ENCODE data around the gene CYGB. TPM values are rescaled to one million over a fixed set of nuclear protein-coding genes. Genes with fewer than 3 reads are reported as not detected.

CYGB gene
- total and polyA plus RNA-seq, 9 of the 15 experiments (the other 6 are each of a cell fraction or from before 2014, with no cell fraction given), result 0.08 to 0.95 (median 0.18) TPM; not detected in 5

DNA sequence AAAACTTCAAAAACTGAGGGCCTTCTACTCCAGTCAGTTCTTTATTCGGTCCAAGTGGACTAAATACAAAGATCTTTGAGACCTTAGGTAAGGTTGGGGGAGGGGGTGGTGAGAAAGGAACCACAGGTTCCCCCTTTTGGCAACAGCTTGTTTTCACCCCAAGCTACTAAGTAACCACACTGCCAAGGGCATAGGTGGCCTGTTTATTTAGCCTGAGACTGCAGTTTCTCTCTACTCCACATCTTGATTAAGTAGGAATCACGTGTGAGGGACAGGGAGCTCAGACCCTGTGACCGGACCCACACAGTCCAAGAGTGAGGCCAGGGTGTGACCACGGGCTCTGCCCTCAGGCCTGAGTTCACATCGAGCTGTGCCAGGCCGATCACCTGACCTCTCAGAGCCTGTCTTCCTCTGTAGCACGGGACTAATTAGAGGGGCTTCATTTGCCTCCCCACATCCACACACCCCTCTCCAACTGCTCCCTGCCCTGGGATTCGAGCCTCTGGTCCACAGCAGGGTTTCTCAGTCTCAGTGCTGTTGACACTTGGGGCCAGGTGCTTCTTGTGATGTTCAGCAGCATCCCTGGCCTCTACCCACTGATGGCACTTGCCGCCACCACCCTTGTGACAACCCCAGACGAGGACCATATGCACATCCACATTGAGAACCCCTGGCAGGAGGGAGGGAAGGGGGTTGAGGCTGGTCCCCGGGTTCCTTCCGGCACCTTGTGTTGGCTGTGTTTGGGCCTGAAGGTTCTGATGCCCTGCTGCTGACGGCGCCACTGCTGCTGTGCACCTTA lies 30.3 kb upstream of the CYGB start (continued):
- TF ChIP-seq HMBOX1 (IDR thresholded peaks at IDR 0.05) (0 out of 2 replicates have a peak, but pooled peaks have one; percentile 40), KLF10 (CRISPR knock-in tag; IDR thresholded peaks at IDR 0.05) (no peak), PRMT5 (CRISPR knock-in tag; IDR thresholded peaks at IDR 0.05) (no peak), PRPF4 (IDR thresholded peaks at IDR 0.05; ENCODE audit: insufficient read depth, low read depth, low read length, poor library complexity, severe bottlenecking) (no peak), PHF21A (IDR thresholded peaks at IDR 0.05; ENCODE audit: borderline replicate concordance, low read depth) (no peak), SOX6 (IDR thresholded peaks at IDR 0.05) (no peak; the same call in 1 of the 2 replicates), TAF1 (IDR thresholded peaks at IDR 0.05; ENCODE audit: control insufficient read depth, extremely low read depth, insufficient read depth, low read length, severe bottlenecking) (no peak), HMG20A (CRISPR knock-in tag; conservative IDR thresholded peaks at IDR 0.05) (no peak), FOXA3 (CRISPR knock-in tag; conservative IDR thresholded peaks at IDR 0.05 in 1 of 2, IDR thresholded peaks at IDR 0.05 in 1 of 2) (no peak), GTF2F1 (IDR thresholded peaks at IDR 0.05; ENCODE audit: low read depth, low read length) (no peak), NCOA2 (IDR thresholded peaks at IDR 0.05; ENCODE audit: partially characterized antibody in 2 of 2) (no peak), ZNF408 (CRISPR knock-in tag; IDR thresholded peaks at IDR 0.05; ENCODE audit: low read depth) (no peak), ZBTB12 (CRISPR knock-in tag; IDR thresholded peaks at IDR 0.05) (no peak), POLR3A (IDR thresholded peaks at IDR 0.05; ENCODE audit: borderline replicate concordance, extremely low read depth, insufficient read depth, insufficient read length) (no peak), HNRNPK (IDR thresholded peaks at IDR 0.05; ENCODE audit: low read depth, low read length, poor library complexity, severe bottlenecking) (no peak), MTF1 (CRISPR knock-in tag; IDR thresholded peaks at IDR 0.05; ENCODE audit: borderline replicate concordance) (no peak), ZNF699 (CRISPR knock-in tag; IDR thresholded peaks at IDR 0.05; ENCODE audit: insufficient replicate concordance) (no peak), ADNP (tag; IDR thresholded peaks at IDR 0.05) (no peak)
- TF ChIP-seq, protein P1, sequence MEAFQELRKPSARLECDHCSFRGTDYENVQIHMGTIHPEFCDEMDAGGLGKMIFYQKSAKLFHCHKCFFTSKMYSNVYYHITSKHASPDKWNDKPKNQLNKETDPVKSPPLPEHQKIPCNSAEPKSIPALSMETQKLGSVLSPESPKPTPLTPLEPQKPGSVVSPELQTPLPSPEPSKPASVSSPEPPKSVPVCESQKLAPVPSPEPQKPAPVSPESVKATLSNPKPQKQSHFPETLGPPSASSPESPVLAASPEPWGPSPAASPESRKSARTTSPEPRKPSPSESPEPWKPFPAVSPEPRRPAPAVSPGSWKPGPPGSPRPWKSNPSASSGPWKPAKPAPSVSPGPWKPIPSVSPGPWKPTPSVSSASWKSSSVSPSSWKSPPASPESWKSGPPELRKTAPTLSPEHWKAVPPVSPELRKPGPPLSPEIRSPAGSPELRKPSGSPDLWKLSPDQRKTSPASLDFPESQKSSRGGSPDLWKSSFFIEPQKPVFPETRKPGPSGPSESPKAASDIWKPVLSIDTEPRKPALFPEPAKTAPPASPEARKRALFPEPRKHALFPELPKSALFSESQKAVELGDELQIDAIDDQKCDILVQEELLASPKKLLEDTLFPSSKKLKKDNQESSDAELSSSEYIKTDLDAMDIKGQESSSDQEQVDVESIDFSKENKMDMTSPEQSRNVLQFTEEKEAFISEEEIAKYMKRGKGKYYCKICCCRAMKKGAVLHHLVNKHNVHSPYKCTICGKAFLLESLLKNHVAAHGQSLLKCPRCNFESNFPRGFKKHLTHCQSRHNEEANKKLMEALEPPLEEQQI (IDR thresholded peaks at IDR 0.05), result no peak
- TF ChIP-seq, protein P2, sequence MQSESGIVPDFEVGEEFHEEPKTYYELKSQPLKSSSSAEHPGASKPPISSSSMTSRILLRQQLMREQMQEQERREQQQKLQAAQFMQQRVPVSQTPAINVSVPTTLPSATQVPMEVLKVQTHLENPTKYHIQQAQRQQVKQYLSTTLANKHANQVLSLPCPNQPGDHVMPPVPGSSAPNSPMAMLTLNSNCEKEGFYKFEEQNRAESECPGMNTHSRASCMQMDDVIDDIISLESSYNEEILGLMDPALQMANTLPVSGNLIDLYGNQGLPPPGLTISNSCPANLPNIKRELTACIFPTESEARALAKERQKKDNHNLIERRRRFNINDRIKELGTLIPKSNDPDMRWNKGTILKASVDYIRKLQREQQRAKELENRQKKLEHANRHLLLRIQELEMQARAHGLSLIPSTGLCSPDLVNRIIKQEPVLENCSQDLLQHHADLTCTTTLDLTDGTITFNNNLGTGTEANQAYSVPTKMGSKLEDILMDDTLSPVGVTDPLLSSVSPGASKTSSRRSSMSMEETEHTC (IDR thresholded peaks at IDR 0.05), result 0 out of 2 replicates have a peak, but pooled peaks have one; percentile 17

Measured in K562 (cell line).